ENCODE results near the gene FAM110C.

GRCh38 chr2:47346-47725, 1.0 kb upstream of the FAM110C start:
- TF ChIP-seq CTCF (IDR thresholded peaks at IDR 0.05 in 8 of 11, conservative IDR thresholded peaks at IDR 0.05 in 3 of 11) = no peak
- no peak for TF ChIP-seq POLR2A (IDR thresholded peaks at IDR 0.05)

Data from spleen (tissue), 7 donors.